Right ventricle myocardium inferior (tissue), 1 donor: ENCODE measurements around the gene ANKRD6. TPM values are rescaled to one million over a fixed set of nuclear protein-coding genes. Genes with fewer than 3 reads are reported as not detected.

ENCODE experiments used
- ATAC-seq: fragments of 200-7000 bp; cut with Tn5 transposase; one replicate; pipeline ENCODE4 v1.9.1; 2020; ENCODE audit warnings: mild to moderate bottlenecking, moderate library complexity
- DNase-seq: peaks from one replicate; pipeline ENCODE4 v3.0.0; 2021; ENCODE audit errors: missing footprints
- intact Hi-C: fragments of 100-400 bp; cut with DNase I; formaldehyde crosslinking; loops from one replicate; pipeline ENCODE4 v1.11.0; 2022
- total RNA-seq: library from RNA; stranded (reverse); fragmentation: NEBNext Ultra II Directional; extraction: Animal tissue kit (Norgen Biotek cat#: 25700); gene quantifications from one replicate; pipeline ENCODE4 v1.2.1, GENCODE V29; 2021
- donor health status: DM: no; HTN: yes; CAD: no; lungs with severe emphysema.

ANKRD6 gene
- total RNA-seq, 1 donor from 2014 or later: 17.0 TPM

- intact Hi-C loops: loop anchor here (5.0 kb wide), 1 partner anchor 33 kb away; no protein-coding TSS in a partner anchor
- no peak for DNase-seq
Observed at GRCh38 chr6:89494131-89494793, 61.3 kb downstream of the ANKRD6 start.

GRCh38 chr6:89495961-89496535, 63.1 kb downstream of the ANKRD6 start:
- DNase-seq (no peak), ATAC-seq (no peak)
- intact Hi-C loops: no loop called here

More at GRCh38 chr6:89494131-89494793, 61.3 kb downstream of the ANKRD6 start:
- no peak for ATAC-seq

GRCh38 chr6:89500611-89501010, 67.7 kb downstream of the ANKRD6 start:
- DNase-seq (no peak), ATAC-seq (no peak)
- intact Hi-C loops: no loop called here

GRCh38 chr6:89501222-89501621, 68.3 kb downstream of the ANKRD6 start:
- ATAC-seq (no peak), DNase-seq (no peak)
- intact Hi-C loops: no loop called here

GRCh38 chr6:89501753-89502152, 68.8 kb downstream of the ANKRD6 start:
- no peak for ATAC-seq
- intact Hi-C loops: no loop called here

GRCh38 chr6:89503641-89504040, 70.7 kb downstream of the ANKRD6 start:
- DNase-seq (no peak), ATAC-seq (no peak)
- intact Hi-C loops: no loop called here

More at GRCh38 chr6:89501753-89502152, 68.8 kb downstream of the ANKRD6 start:
- DNase-seq: no peak

GRCh38 chr6:89505847-89506246, 72.9 kb downstream of the ANKRD6 start:
- intact Hi-C loops: no loop called here
- ATAC-seq (no peak), DNase-seq (no peak)

GRCh38 chr6:89506716-89507617, 74.0 kb downstream of the ANKRD6 start:
- ATAC-seq (no peak), DNase-seq (no peak)
- intact Hi-C loops: no loop called here

GRCh38 chr6:89508755-89509563, 76.0 kb downstream of the ANKRD6 start:
- intact Hi-C loops: no loop called here
- no peak for ATAC-seq

GRCh38 chr6:89509777-89510281, 76.9 kb downstream of the ANKRD6 start:
- ATAC-seq (peak; percentile 23), DNase-seq (no peak)
- intact Hi-C loops: no loop called here

More at GRCh38 chr6:89508755-89509563, 76.0 kb downstream of the ANKRD6 start:
- no peak for DNase-seq

- DNase-seq: no peak
- intact Hi-C loops: no loop called here
- no peak for ATAC-seq
Observed at GRCh38 chr6:89510393-89510792, 77.4 kb downstream of the ANKRD6 start.

- DNase-seq: no peak
- intact Hi-C loops: no loop called here
- ATAC-seq: no peak
Observed at GRCh38 chr6:89518352-89519055, 85.6 kb downstream of the ANKRD6 start.

GRCh38 chr6:89520736-89521135, 87.8 kb downstream of the ANKRD6 start:
- no peak for ATAC-seq
- no peak for DNase-seq
- intact Hi-C loops: no loop called here

GRCh38 chr6:89522778-89523177, 89.8 kb downstream of the ANKRD6 start:
- DNase-seq: no peak
- intact Hi-C loops: no loop called here
- ATAC-seq: no peak

- DNase-seq: no peak
- no peak for ATAC-seq
- intact Hi-C loops: loop anchor here (5.0 kb wide), 1 partner anchor 34 kb away; no protein-coding TSS in a partner anchor
Observed at GRCh38 chr6:89525786-89526562, 93.0 kb downstream of the ANKRD6 start.

GRCh38 chr6:89526563-89526869, 93.6 kb downstream of the ANKRD6 start:
- intact Hi-C loops: loop anchor here (5.0 kb wide), 1 partner anchor 34 kb away; no protein-coding TSS in a partner anchor
- no peak for ATAC-seq
- no peak for DNase-seq

GRCh38 chr6:89527634-89528033, 94.7 kb downstream of the ANKRD6 start:
- ATAC-seq (no peak), DNase-seq (no peak)
- intact Hi-C loops: loop anchor here (5.0 kb wide), 1 partner anchor 35 kb away; no protein-coding TSS in a partner anchor
